HCT116 (cell line): Measurements from ENCODE around the gene NAA15.

Experiments used
- CTCF ChIP-seq, 3 experiments: fragments of 200-600 bp in 1 of 3; sonication (generic) in 1 of 3; IDR thresholded peaks in 2 of 3; conservative IDR thresholded peaks in 1 of 3; 2 replicates each; pipeline ENCODE4 v1.5.1; 2012 to 2017; ENCODE audit warnings: low read depth in 2 of 3, low read length in 2 of 3, antibody characterized with exemption in 1 of 3, borderline replicate concordance in 1 of 3, control low read depth in 1 of 3, mild to moderate bottlenecking in 1 of 3, mixed read lengths in 1 of 3, mixed run types in 1 of 3, moderate library complexity in 1 of 3; ENCODE audit not compliant: insufficient read depth in 1 of 3
- EGR1 ChIP-seq: IDR thresholded peaks from 2 replicates; pipeline ENCODE4 v1.6.1; 2012; ENCODE audit warnings: low read depth
- EZH2 ChIP-seq: fragments of 200-600 bp; sonication (generic); IDR thresholded peaks from 2 replicates; pipeline ENCODE4 v1.6.1; 2017; ENCODE audit warnings: antibody characterized with exemption, mixed run types
- EZH2phosphoT487 ChIP-seq: fragments of 200-600 bp; IDR thresholded peaks from 2 replicates; pipeline ENCODE4 v1.6.1; 2018; ENCODE audit warnings: antibody characterized with exemption, borderline replicate concordance
- POLR2AphosphoS5 ChIP-seq: IDR thresholded peaks from 2 replicates; pipeline ENCODE4 v1.6.1; 2011; ENCODE audit warnings: mild to moderate bottlenecking, low read depth, low read length, moderate library complexity
- RAD21 ChIP-seq: IDR thresholded peaks from 2 replicates; pipeline ENCODE4 v1.6.1; 2012; ENCODE audit warnings: low read depth, mild to moderate bottlenecking
- REST ChIP-seq: IDR thresholded peaks from 2 replicates; pipeline ENCODE4 v1.6.1; 2012; ENCODE audit warnings: low read depth
- SIN3A ChIP-seq: IDR thresholded peaks from 2 replicates; pipeline ENCODE4 v1.6.1; 2012; ENCODE audit warnings: low read depth
- TCF7L2 ChIP-seq: IDR thresholded peaks from 2 replicates; pipeline ENCODE4 v1.7.0; 2011; ENCODE audit warnings: borderline replicate concordance, inconsistent platforms; ENCODE audit not compliant: insufficient read depth, insufficient read length; ENCODE audit errors: extremely low read depth
- YY1 ChIP-seq: IDR thresholded peaks from 2 replicates; pipeline ENCODE4 v1.6.1; 2011; ENCODE audit warnings: low read length, low read depth, moderate library complexity, mild to moderate bottlenecking; ENCODE audit not compliant: insufficient replicate concordance; ENCODE audit errors: extremely low read depth
- ZBTB33 ChIP-seq: IDR thresholded peaks from 2 replicates; pipeline ENCODE4 v1.6.1; 2011; ENCODE audit warnings: mild to moderate bottlenecking, low read length, moderate library complexity; ENCODE audit not compliant: insufficient replicate concordance; ENCODE audit errors: extremely low read depth

GRCh38 chr4:139330283-139330682 is 29.0 kb downstream of the NAA15 start:
- TF ChIP-seq POLR2AphosphoS5 (no peak), CTCF (IDR thresholded peaks at IDR 0.05 in 2 of 3, conservative IDR thresholded peaks at IDR 0.05 in 1 of 3; ENCODE audit: borderline replicate concordance in 1 of 3, insufficient read depth in 1 of 3, low read depth in 2 of 3, low read length in 2 of 3) (no peak), EGR1 (no peak), ZBTB33 (no peak), SIN3A (no peak), YY1 (no peak), EZH2phosphoT487 (no peak), RAD21 (no peak), REST (no peak), TCF7L2 (no peak), EZH2 (no peak)
